Measurements from ENCODE around the gene CHST11.

The CHST11 gene

DNA sequence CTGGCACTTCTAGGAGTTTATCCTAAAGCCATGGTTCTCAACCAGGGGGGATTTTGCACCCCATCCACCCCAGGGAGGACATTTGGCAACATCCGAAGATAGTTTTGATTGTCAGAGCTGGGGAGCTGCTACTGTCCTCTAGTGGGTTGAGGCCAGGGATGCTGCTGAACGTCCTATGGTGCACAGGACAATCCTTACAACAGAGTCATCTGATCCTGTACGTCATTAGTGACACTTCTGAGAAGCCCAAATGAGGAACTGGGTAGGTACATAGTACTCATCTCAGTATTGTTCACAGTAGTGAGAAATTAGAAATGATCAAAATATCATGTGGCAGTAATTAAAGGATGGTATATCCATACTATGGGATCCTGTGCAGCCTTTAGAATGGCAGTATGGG, 185.1 kb downstream of the CHST11 start:
- Histone ChIP-seq H3K36me3 (ENCODE audit: control insufficient read depth in 1 of 2, insufficient read depth in 2 of 2, low read length in 2 of 2) (no peaks in the 10 kb centered on the region), H3K27me3 (ENCODE audit: control insufficient read depth in 1 of 2, insufficient read depth in 2 of 2, low read length in 2 of 2) (no peaks in the 10 kb centered on the region), H3K9me3 (ENCODE audit: control insufficient read depth in 1 of 2, low read length in 2 of 2) (no peaks in the 10 kb centered on the region), H3K9ac (ENCODE audit: low read depth in 1 of 2, low read length in 2 of 2) (no peak overlapping the region), H3K27ac (ENCODE audit: low read depth, low read length) (no peak overlapping the region), H3K4me1 (ENCODE audit: control insufficient read depth in 1 of 2, insufficient read depth in 2 of 2, low read length in 2 of 2) (peaks cover 10 to 11% of the 10 kb centered on the region in 2 donors), H3K4me3 (ENCODE audit: low read depth in 1 of 2, low read length in 2 of 2) (no peak overlapping the region)

DNA sequence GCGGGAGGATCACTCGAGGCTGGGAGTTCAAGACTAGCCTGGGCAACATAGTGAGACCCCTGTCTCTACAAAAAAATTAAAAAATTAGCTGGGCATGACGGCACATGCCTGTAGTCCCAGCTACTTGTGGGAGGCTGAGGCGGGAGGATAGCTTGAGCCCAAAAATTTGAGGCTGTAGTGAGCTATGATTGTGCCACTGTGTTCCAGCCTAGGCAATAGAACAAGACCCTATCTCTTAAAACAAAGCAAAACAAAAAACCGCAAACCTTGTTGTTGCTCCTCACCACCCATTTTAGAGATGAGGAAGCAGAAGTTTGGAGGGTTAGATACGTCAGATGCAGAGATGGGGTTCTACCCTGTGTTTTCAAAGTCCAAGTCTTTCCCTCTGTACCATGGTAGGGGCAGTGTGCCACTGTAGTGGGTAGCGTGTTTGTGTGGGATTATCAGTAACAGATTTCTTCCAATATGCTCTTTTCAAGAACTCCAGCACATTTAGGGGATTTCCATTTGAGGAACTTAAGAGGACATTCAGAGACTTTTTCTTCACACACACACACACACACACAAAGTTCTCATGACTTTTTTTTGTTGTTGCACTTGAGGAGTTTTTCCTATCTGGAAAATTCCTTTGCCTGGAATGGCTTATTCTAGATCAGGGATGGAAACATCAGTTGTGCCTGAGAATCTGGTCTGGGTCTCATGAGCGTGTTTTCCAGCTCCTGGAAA, 186.5 kb downstream of the CHST11 start:
- Histone ChIP-seq H3K4me3 (ENCODE audit: low read depth in 1 of 2, low read length in 2 of 2) (no peak overlapping the region), H3K4me1 (ENCODE audit: control insufficient read depth in 1 of 2, insufficient read depth in 2 of 2, low read length in 2 of 2) (peaks cover 5 to 11% of the 10 kb centered on the region in 2 donors), H3K27me3 (ENCODE audit: control insufficient read depth in 1 of 2, insufficient read depth in 2 of 2, low read length in 2 of 2) (no peaks in the 10 kb centered on the region), H3K9me3 (ENCODE audit: control insufficient read depth in 1 of 2, low read length in 2 of 2) (no peaks in the 10 kb centered on the region), H3K27ac (ENCODE audit: low read depth, low read length) (no peak overlapping the region), H3K9ac (ENCODE audit: low read depth in 1 of 2, low read length in 2 of 2) (no peak overlapping the region), H3K36me3 (ENCODE audit: control insufficient read depth in 1 of 2, insufficient read depth in 2 of 2, low read length in 2 of 2) (no peaks in the 10 kb centered on the region)

DNA sequence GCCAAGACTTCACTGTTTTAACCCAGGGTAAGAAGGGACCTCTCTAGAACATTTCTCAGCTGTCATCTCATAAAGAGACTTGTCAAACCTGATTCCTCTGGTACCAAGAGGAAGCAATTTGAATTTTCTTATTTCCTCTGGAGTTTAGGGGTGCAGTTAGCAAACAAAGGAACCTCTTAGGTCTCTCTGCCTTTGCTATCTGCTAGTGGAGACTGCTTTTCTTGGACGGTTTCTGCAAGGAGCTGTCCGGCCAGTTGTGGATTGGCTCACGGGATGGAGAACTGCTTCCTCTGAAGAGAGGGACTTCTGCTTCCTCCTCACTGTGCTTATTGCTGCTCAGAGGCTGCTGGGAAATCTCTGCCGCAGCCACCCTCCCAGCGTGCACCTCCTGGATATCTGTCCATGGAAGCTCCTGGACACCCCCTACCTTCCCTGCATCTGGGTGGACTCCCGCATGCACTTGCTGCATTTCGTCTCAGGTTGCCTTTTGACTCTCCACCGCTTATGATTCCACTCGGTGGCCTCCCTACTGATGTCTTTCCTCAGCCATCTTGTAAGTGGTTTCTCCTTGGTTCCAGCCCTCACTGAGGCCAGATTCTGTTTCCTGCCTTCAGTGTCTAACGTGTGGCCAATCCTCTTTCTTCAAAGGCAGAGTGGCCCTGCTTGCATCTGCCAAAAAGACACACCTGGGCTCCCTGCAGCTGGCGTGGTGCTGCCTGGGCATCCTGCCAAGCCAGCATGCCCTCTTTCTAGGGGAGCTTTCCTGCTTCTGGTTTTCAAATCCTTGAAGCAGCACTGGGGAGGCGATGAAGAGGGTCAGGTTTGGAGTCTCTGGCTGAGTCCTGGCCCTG, 187.3 kb downstream of the CHST11 start:
- Histone ChIP-seq H3K9ac (ENCODE audit: low read depth in 1 of 2, low read length in 2 of 2) (no peak overlapping the region), H3K27me3 (ENCODE audit: control insufficient read depth in 1 of 2, insufficient read depth in 2 of 2, low read length in 2 of 2) (no peaks in the 10 kb centered on the region), H3K4me3 (ENCODE audit: low read depth in 1 of 2, low read length in 2 of 2) (no peak overlapping the region), H3K36me3 (ENCODE audit: control insufficient read depth in 1 of 2, insufficient read depth in 2 of 2, low read length in 2 of 2) (no peaks in the 10 kb centered on the region), H3K4me1 (ENCODE audit: control insufficient read depth in 1 of 2, insufficient read depth in 2 of 2, low read length in 2 of 2) (peaks cover 5 to 11% of the 10 kb centered on the region in 2 donors), H3K27ac (ENCODE audit: low read depth, low read length) (peak overlapping the region; percentile 32), H3K9me3 (ENCODE audit: control insufficient read depth in 1 of 2, low read length in 2 of 2) (no peaks in the 10 kb centered on the region)

DNA sequence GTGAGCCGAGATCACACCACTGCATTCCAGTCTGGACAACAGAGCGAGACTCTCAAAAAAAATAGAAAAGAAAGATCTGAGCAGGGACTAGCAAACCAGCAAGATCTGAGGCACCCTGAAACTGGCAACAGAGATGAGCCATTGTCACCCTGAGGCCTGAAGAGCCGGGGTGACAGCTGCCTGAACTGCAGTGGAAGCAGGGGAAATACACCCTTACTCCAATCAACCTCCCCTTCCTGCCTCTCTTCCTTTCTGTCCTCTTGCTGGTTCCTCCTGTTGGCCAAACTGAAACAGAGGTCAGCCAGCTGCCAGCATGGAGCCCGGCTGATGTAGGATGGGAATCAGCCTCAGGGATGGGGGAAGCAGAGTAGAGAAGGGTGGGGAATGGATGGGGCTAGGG, 192.0 kb downstream of the CHST11 start:
- no peaks in the 10 kb centered on the region for H3K27me3 ChIP-seq (ENCODE audit: control insufficient read depth in 1 of 2, insufficient read depth in 2 of 2, low read length in 2 of 2)
- no peaks in the 10 kb centered on the region for H3K36me3 ChIP-seq (ENCODE audit: control insufficient read depth in 1 of 2, insufficient read depth in 2 of 2, low read length in 2 of 2)
- no peak overlapping the region for H3K4me3 ChIP-seq (ENCODE audit: low read depth in 1 of 2, low read length in 2 of 2)
- H3K9ac ChIP-seq (ENCODE audit: low read depth in 1 of 2, low read length in 2 of 2), result no peak overlapping the region
- H3K9me3 ChIP-seq (ENCODE audit: control insufficient read depth in 1 of 2, low read length in 2 of 2), result no peaks in the 10 kb centered on the region
- peaks cover 11 to 15% of the 10 kb centered on the region in 2 donors for H3K4me1 ChIP-seq (ENCODE audit: control insufficient read depth in 1 of 2, insufficient read depth in 2 of 2, low read length in 2 of 2)
- H3K27ac ChIP-seq (ENCODE audit: low read depth, low read length), result no peak overlapping the region

DNA sequence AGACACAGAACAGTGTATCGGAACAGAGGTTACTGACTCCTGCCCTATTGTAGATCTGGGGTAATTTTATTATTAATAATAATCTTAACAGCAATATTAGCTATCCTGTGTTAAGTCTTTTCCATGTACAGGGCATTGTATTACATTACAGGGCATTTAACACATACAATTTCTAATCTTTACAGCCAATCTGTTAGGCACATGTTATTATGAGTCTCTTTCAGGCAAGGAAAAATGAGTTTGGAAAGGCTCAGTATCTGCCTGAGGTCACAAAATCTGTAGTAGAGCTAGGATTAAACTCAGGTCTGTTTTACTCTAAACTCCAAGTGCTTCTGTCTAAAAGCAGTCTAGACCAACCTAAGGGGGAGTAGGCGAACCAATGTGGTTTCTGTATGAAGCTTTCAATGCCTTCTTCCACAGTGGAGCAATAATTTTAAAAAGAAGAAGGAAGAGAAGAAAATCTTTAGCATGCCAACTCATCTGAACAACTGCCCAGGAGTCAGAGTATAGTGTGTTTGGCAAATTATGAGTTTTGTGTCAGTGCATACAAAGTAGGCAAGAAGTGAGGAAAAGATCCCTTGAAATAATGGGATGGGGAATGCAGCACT, 192.6 kb downstream of the CHST11 start:
- Histone ChIP-seq H3K4me1 (ENCODE audit: control insufficient read depth in 1 of 2, insufficient read depth in 2 of 2, low read length in 2 of 2) (peaks cover 6 to 13% of the 10 kb centered on the region in 2 donors), H3K9ac (ENCODE audit: low read depth in 1 of 2, low read length in 2 of 2) (no peak overlapping the region), H3K4me3 (ENCODE audit: low read depth in 1 of 2, low read length in 2 of 2) (no peak overlapping the region), H3K27ac (ENCODE audit: low read depth, low read length) (no peak overlapping the region), H3K9me3 (ENCODE audit: control insufficient read depth in 1 of 2, low read length in 2 of 2) (no peaks in the 10 kb centered on the region), H3K27me3 (ENCODE audit: control insufficient read depth in 1 of 2, insufficient read depth in 2 of 2, low read length in 2 of 2) (no peaks in the 10 kb centered on the region), H3K36me3 (ENCODE audit: control insufficient read depth in 1 of 2, insufficient read depth in 2 of 2, low read length in 2 of 2) (no peaks in the 10 kb centered on the region)

DNA sequence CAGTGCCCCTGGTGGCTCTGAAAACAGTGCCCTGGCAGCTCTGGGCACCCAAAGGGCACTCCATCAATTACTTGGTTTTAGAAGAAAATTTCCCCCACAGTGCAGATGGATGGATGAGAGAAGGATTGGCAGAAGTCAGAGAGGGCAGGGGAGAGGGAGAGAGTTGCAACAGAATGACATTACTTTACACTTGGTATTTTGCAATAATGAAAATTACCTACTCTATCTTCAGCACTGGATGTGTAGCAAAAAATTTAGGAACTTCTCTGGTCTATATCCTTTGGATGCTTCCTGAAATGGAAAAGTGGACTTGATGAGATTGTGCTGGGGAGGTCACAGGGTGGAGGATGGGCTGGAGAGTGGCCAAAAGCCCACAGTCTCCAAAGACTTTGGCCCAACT, 193.2 kb downstream of the CHST11 start:
- Histone ChIP-seq H3K9ac (ENCODE audit: low read depth in 1 of 2, low read length in 2 of 2) (no peak overlapping the region), H3K4me3 (ENCODE audit: low read depth in 1 of 2, low read length in 2 of 2) (no peak overlapping the region), H3K4me1 (ENCODE audit: control insufficient read depth in 1 of 2, insufficient read depth in 2 of 2, low read length in 2 of 2) (peaks cover under 1 to 10% of the 10 kb centered on the region in 2 donors), H3K27me3 (ENCODE audit: control insufficient read depth in 1 of 2, insufficient read depth in 2 of 2, low read length in 2 of 2) (no peaks in the 10 kb centered on the region), H3K9me3 (ENCODE audit: control insufficient read depth in 1 of 2, low read length in 2 of 2) (no peaks in the 10 kb centered on the region), H3K36me3 (ENCODE audit: control insufficient read depth in 1 of 2, insufficient read depth in 2 of 2, low read length in 2 of 2) (no peaks in the 10 kb centered on the region), H3K27ac (ENCODE audit: low read depth, low read length) (no peak overlapping the region)

DNA sequence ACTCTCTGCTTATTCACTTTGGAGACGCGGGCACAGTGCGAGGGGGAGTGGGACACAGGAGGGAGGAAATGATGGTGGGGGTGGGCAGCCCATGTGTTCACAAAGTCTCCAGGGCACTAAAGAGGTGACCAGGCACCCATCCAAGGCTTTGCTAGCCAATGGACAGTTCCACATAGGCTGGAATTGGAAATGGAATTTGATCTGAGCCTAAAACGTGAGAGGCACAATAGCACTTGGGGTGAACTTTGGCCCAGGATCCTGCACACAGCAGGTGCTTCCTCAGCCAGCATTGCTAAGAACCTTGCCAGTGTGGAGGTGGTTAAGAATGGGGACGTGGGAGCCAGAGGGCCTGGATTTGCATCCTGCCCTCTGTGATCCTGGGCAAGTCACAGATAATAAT, 193.8 kb downstream of the CHST11 start:
- Histone ChIP-seq H3K4me1 (ENCODE audit: control insufficient read depth in 1 of 2, insufficient read depth in 2 of 2, low read length in 2 of 2) (peaks cover 0 to 10% of the 10 kb centered on the region in 2 donors), H3K27ac (ENCODE audit: low read depth, low read length) (no peak overlapping the region), H3K9ac (ENCODE audit: low read depth in 1 of 2, low read length in 2 of 2) (no peak overlapping the region), H3K27me3 (ENCODE audit: control insufficient read depth in 1 of 2, insufficient read depth in 2 of 2, low read length in 2 of 2) (no peaks in the 10 kb centered on the region), H3K36me3 (ENCODE audit: control insufficient read depth in 1 of 2, insufficient read depth in 2 of 2, low read length in 2 of 2) (no peaks in the 10 kb centered on the region), H3K4me3 (ENCODE audit: low read depth in 1 of 2, low read length in 2 of 2) (no peak overlapping the region), H3K9me3 (ENCODE audit: control insufficient read depth in 1 of 2, low read length in 2 of 2) (no peaks in the 10 kb centered on the region)

DNA sequence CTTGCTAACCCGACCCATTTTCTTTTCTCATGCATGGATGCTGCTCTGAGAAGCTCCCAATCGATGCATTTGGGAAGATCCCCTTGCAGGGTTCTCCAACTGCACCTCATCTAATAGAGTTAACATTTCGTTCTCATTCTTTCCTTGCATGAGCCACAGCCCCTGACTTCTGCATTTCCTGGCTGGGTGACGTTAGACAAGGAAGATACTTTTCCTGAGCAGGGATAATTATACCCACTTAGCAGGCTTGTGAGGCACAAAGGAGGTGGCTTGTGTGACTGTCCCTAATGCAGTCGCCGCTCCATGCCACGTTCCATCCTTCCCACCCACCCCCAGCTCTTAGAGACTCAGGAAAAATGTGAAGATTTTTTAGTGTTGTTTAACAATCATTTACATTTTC, 195.1 kb downstream of the CHST11 start:
- Histone ChIP-seq H3K27me3 (ENCODE audit: control insufficient read depth in 1 of 2, insufficient read depth in 2 of 2, low read length in 2 of 2) (no peaks in the 10 kb centered on the region), H3K9me3 (ENCODE audit: control insufficient read depth in 1 of 2, low read length in 2 of 2) (no peaks in the 10 kb centered on the region), H3K4me1 (ENCODE audit: control insufficient read depth in 1 of 2, insufficient read depth in 2 of 2, low read length in 2 of 2) (peaks cover 0 to 10% of the 10 kb centered on the region in 2 donors), H3K9ac (ENCODE audit: low read depth in 1 of 2, low read length in 2 of 2) (no peak overlapping the region), H3K4me3 (ENCODE audit: low read depth in 1 of 2, low read length in 2 of 2) (no peak overlapping the region), H3K36me3 (ENCODE audit: control insufficient read depth in 1 of 2, insufficient read depth in 2 of 2, low read length in 2 of 2) (no peaks in the 10 kb centered on the region), H3K27ac (ENCODE audit: low read depth, low read length) (no peak overlapping the region)

DNA sequence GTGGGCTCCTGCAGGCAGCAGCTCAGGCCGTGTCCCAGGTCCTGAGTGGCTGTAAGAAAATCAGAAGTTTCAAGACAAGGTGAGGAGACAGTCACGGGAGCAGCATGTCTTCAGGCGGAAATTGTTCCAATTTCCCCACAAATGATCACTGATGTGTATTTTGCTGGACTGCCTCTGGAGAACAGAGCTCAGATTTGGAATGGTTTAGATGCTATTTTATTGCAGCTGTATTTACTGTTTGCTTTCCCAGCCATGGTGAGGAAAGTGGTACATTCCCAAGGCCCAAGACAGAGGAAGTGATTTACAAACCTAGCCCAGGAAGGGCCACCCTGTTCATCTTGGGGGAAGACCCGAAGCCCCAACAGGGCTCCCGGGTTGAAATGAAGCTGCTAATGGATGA, 195.6 kb downstream of the CHST11 start:
- Histone ChIP-seq H3K9me3 (ENCODE audit: control insufficient read depth in 1 of 2, low read length in 2 of 2) (no peaks in the 10 kb centered on the region), H3K9ac (ENCODE audit: low read depth in 1 of 2, low read length in 2 of 2) (no peak overlapping the region), H3K4me3 (ENCODE audit: low read depth in 1 of 2, low read length in 2 of 2) (no peak overlapping the region), H3K27ac (ENCODE audit: low read depth, low read length) (no peak overlapping the region), H3K4me1 (ENCODE audit: control insufficient read depth in 1 of 2, insufficient read depth in 2 of 2, low read length in 2 of 2) (peaks cover 0 to 10% of the 10 kb centered on the region in 2 donors), H3K27me3 (ENCODE audit: control insufficient read depth in 1 of 2, insufficient read depth in 2 of 2, low read length in 2 of 2) (no peaks in the 10 kb centered on the region), H3K36me3 (ENCODE audit: control insufficient read depth in 1 of 2, insufficient read depth in 2 of 2, low read length in 2 of 2) (no peaks in the 10 kb centered on the region)

DNA sequence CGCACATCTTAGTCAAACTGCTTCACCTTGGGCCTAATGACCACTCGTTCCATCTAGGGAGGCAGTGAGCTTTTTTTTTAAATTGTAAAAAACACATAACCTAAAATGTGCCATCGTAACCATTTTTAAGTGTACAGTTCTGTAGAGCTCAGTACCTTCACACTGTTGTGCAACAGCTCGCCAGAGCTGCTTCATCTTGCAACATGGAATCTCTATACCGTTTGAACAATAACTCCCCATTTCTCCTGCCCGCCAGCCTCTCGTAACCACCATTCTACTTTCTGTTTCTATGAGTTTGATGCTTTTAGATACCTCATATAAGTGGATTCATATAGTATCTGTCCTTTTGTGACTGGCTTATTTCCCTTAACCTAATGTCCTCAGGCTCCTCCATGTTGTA, 196.2 kb downstream of the CHST11 start:
- Histone ChIP-seq H3K4me1 (ENCODE audit: control insufficient read depth in 1 of 2, insufficient read depth in 2 of 2, low read length in 2 of 2) (peaks cover 0 to 10% of the 10 kb centered on the region in 2 donors), H3K9me3 (ENCODE audit: control insufficient read depth in 1 of 2, low read length in 2 of 2) (no peaks in the 10 kb centered on the region)

More for the DNA sequence above, 196.2 kb downstream of the CHST11 start:
- no peak overlapping the region for H3K9ac ChIP-seq (ENCODE audit: low read depth in 1 of 2, low read length in 2 of 2)
- H3K36me3 ChIP-seq (ENCODE audit: control insufficient read depth in 1 of 2, insufficient read depth in 2 of 2, low read length in 2 of 2), result no peaks in the 10 kb centered on the region
- no peak overlapping the region for H3K4me3 ChIP-seq (ENCODE audit: low read depth in 1 of 2, low read length in 2 of 2)
- H3K27ac ChIP-seq (ENCODE audit: low read depth, low read length), result no peak overlapping the region
- H3K27me3 ChIP-seq (ENCODE audit: control insufficient read depth in 1 of 2, insufficient read depth in 2 of 2, low read length in 2 of 2), result no peaks in the 10 kb centered on the region
